Measurements from ENCODE around the gene TPCN1. TPM values are rescaled to one million over a fixed set of nuclear protein-coding genes. Genes with fewer than 3 reads are reported as not detected.

TPCN1 gene
- total RNA-seq, 1 experiment from 2014 or later = 13.5 TPM

- no peak overlapping the region for H3K4me3 Mint-ChIP-seq
These were observed 101.1 kb downstream of the TPCN1 start for GRCh38 chr12:113322343-113322742.

More at GRCh38 chr12:113322343-113322742, 101.1 kb downstream of the TPCN1 start:
- WGBS (ENCODE audit: extremely low coverage, insufficient read length, low lambda C conversion rate) = no CpG with 5 or more reads among the region's 2 CpGs
- Mint-ChIP-seq H3K27me3 (ENCODE audit: low read depth) (no peaks in the 10 kb centered on the region), H3K27ac (no peak overlapping the region; a peak in 1 of 7 replicates), H3K36me3 (ENCODE audit: insufficient read depth in 1 of 3, low read depth in 3 of 3) (peaks cover 18 to 35% (median 22%) of the 10 kb centered on the region in 3 experiments), H3K4me1 (peaks cover 7 to 15% of the 10 kb centered on the region in 2 experiments; a peak in 3 of 4 replicates), H3K9me3 (peaks cover 0 to 3% of the 10 kb centered on the region in 2 experiments; a peak in 3 of 5 replicates)
- H3K23ac ChIP-seq (ENCODE audit: insufficient read length, low read depth, low read length) = no peak overlapping the region
- no peak overlapping the region for H2BK12ac ChIP-seq (ENCODE audit: insufficient read length, low read depth, low read length)
- H2BK5ac ChIP-seq (ENCODE audit: insufficient read length, low read length) = no peak overlapping the region
- no peaks in the 10 kb centered on the region for H4K20me1 ChIP-seq (ENCODE audit: control insufficient read depth, insufficient read depth, insufficient read length)
- no peak overlapping the region for H3K18ac ChIP-seq (ENCODE audit: insufficient read length, low read depth, low read length)
- no peak overlapping the region for H2BK15ac ChIP-seq (ENCODE audit: low read depth, low read length)
- H3K9me3 ChIP-seq (ENCODE audit: control insufficient read depth, low read depth, low read length) = no peaks in the 10 kb centered on the region
- no peak overlapping the region for H3K27ac ChIP-seq (ENCODE audit: insufficient read length, low read depth, low read length)
- H4K91ac ChIP-seq (ENCODE audit: insufficient read length, low read depth, low read length) = no peak overlapping the region
- no peak overlapping the region for H2BK120ac ChIP-seq (ENCODE audit: low read depth, low read length, poor library complexity, severe bottlenecking)
- no peak overlapping the region for H4K5ac ChIP-seq (ENCODE audit: insufficient read length, low read depth, low read length)
- H2AFZ ChIP-seq (ENCODE audit: low read length) = no peak overlapping the region
- no peak overlapping the region for H2BK20ac ChIP-seq (ENCODE audit: low read depth, low read length, poor library complexity, severe bottlenecking)
- DNase-seq = no peak
- H3K14ac ChIP-seq (ENCODE audit: insufficient read depth, low read length) = no peak overlapping the region
- no peak overlapping the region for H3T11ph ChIP-seq (ENCODE audit: low read length)
- no peaks in the 10 kb centered on the region for H3K27me3 ChIP-seq (ENCODE audit: insufficient read depth, low read length)
- no peak for TF ChIP-seq CTCF (conservative IDR thresholded peaks at IDR 0.05)
- H2AK5ac ChIP-seq (ENCODE audit: insufficient read length, low read length) = no peak overlapping the region
- H3K79me1 ChIP-seq (ENCODE audit: insufficient read depth, low read depth, low read length, poor library complexity, severe bottlenecking) = no peaks in the 10 kb centered on the region
- H3K4me1 ChIP-seq (ENCODE audit: insufficient read depth, low read length) = no peaks in the 10 kb centered on the region
- no peaks in the 10 kb centered on the region for H3K79me2 ChIP-seq (ENCODE audit: insufficient read depth, low read length)
- H3K56ac ChIP-seq (ENCODE audit: insufficient read length, low read depth, low read length) = no peak overlapping the region
- no peaks in the 10 kb centered on the region for H3K23me2 ChIP-seq (ENCODE audit: insufficient read length, low read depth, low read length, poor library complexity, severe bottlenecking)
- no peak overlapping the region for H3K9ac ChIP-seq (ENCODE audit: extremely low read depth, insufficient read length, low read length)
- H4K8ac ChIP-seq (replicated peaks; ENCODE audit: insufficient read length, low read depth, low read length) = no peak overlapping the region
- H3K4ac ChIP-seq (ENCODE audit: low read depth, low read length) = no peak overlapping the region
- no peak overlapping the region for H3K4me2 ChIP-seq (ENCODE audit: insufficient read depth, insufficient read length, low read length)

All from H9 (cell line).